GM19372 (cell line): Measurements from ENCODE around the gene DNAH17.
"Not testable (repeated sequence)": the region's sequence is repeated elsewhere in the genome, so short reads cannot be mapped to it uniquely, and the experiment has no call there.

Experiments used
- ATAC-seq: cut with Tn5 transposase; IDR thresholded peaks from one replicate; pipeline ENCODE4 v1.9.1; 2021; ENCODE audit warnings: mild to moderate bottlenecking, low read depth, moderate library complexity; ENCODE audit not compliant: unreplicated experiment

Gene DNAH17

DNA sequence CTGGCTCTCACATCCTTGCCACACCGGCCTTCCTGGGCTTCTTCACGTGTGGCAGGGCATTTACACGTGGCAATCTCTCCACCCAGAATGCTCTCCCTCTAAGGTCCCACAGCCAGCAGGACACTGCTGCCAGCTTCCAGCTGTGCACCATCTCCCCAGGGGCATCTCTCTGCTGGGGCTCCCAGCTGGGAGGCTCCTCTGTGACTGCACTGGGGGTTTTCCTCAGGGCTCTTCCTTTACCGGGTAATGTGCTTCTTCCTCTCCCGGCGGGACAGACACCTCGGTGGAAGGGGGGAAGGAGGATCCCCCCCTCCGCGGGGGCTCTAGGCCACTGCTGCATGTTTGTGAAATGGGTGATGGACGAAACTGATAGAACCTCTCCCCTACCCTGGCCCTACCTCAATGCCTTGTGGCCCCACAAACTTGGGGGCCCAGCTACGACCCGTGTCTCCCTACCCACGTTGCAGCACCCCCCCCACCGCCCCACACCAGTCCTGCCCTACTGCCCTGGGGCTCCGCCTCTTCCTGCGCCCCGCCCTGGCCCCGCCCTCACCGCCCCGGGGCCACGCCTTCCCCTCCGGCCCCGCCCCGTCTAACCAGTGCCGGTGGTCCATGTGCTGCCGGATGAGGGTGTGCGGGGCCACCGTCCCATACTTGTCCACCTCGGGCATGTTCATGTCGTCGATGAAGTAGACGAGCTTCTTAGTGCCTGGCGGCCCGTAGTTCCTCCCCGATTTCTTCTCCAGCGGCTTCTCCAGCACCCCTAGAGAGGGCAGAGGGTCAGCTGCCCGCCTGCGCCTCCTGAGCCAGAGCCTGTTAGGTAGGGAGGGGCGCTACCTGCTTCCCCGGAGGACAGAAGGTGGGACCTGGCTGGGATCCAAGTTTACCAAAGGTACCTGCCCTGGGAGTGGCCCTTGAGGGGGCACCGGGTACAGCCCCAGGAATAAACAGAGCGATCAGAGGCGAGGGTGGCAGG is 92.6 kb downstream of the DNAH17 start:
- ATAC-seq, result no peak

DNA sequence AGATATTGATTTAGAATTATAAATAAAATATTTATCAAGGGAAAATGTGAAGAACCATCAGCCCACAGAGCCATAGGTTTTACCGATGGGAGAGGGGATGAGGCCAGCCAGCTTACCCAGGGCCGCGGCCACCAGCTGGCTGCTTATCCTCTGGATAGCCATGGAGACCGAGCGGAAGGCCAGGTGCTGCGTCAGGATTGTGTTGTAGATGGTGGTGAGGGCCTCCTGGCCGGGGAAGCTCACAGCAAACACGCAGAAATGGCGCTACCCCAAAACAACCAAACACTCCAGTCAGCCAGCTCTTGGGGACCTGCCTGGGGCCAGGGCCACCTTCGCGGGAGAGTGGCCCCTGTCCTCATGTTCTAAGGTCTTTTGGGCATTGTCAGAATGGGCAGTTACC is 97.8 kb downstream of the DNAH17 start:
- ATAC-seq, result no peak

DNA sequence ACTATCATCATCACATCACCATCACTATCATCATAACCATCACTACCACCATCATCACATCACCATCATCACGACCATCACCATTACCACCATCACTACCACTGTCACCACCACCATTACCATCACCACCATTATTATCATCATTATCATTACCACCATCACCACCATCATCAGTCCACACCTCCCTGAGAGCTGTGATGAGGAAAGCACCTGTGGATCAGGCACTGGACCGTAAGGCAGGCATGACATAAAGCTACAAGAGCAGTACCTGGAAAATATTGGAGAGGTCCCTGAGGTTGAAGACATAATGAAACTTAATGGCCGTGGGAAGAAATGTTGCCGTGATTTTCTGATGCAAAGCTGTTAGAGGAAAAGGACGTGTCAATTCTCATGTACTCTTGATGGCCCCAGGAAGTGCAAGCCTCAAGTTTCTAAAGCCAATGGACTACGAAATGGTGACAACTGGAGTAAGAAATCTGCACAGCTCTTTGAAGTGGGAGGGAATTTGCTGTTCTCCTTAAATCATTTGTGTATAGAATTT is 98.4 kb downstream of the DNAH17 start:
- ATAC-seq, result no peak

DNA sequence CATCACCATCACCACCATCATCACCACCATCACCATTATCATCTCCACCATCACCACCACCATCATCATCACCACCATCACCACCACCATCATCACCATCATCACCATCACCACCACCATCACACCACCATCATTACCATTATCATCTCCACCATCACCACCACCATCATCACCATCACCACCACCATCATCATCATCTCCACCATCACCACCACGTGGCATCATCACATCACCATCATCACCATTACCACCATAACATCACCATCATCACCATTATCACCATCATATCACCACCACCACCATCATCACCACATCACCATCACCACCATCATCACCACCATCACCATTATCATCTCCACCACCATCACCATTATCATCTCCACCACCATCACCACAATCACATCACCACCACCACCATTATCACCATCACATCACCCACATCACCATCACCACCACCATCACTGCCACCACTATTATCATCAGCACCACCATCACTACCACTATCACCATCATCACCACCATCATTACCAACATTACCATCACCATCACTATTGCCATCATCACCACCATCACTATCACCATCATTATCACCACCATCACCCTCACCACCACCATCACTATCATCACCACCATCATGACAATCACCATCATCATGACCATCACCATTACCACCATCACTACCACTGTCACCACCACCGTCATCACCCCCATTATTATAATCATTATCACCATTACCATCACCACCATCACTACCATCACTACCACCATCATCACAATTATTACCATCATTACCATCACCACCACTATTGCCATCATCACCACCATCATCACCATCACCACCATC is 99.1 kb downstream of the DNAH17 start:
- ATAC-seq, result no peak

DNA sequence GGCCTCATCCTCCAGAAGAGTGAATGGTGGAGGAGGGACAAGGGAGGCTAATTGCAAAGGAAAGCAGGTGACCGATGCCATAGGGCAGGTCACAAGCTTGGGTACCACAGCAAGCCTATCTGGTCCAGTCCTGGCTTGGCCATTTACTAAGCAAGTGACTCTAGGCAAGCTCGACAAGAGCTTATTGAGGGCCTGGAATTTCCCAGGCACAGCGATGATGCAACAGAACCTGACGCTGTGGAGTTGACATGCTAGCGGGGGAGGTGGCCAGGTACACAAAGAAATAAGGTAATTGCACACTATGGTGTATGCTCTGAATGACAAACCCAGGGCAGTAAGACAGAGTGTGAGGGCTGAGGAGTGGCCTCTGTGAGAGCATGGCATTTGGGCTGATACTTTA is 100.2 kb downstream of the DNAH17 start:
- no peak for ATAC-seq

DNA sequence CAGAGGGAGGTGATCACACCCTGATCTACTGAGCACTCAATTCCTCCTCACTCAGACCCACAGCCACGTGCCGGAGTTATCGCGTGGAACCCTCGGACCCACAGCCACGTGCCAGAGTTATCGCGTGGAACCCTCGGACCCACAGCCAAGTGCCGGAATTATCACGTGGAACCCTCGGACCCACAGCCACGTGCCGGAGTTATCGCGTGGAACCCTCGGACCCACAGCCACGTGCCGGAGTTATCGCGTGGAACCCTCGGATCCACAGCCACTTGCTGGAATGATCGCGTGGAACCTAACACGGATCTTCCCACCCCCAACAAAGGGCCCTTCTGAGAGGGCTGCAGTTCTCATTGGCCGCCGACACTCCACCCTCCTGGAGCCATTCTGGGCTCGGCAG is 101.0 kb downstream of the DNAH17 start:
- ATAC-seq, result no peak

DNA sequence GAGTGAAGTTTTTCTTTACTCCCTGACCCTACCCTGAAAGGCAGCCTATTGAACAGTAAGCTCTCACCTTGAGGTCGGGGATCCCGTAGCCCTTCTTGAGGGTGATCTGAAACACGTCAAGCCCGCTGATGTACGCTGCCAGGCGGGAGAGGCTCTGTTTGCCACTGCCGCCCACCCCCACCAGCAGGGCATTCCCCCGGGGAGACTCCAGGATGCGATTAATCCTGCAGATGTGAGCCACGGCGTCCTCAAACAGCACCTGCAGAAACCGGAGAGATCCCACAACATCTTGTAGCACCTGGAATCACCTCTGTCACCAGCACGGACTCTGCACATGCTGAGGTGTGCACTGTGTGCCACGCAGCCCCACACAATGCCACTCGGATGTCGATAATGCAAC is 102.0 kb downstream of the DNAH17 start:
- no peak for ATAC-seq

DNA sequence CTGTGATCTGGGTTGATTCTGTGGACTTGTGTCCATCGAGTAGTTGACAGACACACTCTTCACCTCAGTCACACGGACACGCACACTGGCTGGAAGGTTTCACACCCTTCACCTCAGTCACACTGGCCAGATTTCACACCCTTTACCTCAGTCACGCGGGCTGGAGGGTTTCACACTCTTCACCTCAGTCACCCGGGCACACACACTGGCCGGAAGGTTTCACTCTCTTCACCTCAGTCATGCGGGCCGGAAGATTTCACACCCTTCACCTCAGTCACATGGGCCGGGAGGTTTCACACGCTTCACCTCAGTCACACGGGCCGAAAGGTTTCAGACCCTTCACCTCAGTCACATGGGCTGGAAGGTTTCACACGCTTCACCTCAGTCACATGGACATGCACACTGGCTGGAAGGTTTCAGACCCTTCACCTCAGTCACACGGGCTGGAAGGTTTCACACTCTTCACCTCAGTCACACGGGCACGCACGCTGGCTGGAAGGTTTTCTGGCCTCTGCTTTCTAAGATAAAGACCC is 102.5 kb downstream of the DNAH17 start:
- peak; percentile 81 for ATAC-seq

DNA sequence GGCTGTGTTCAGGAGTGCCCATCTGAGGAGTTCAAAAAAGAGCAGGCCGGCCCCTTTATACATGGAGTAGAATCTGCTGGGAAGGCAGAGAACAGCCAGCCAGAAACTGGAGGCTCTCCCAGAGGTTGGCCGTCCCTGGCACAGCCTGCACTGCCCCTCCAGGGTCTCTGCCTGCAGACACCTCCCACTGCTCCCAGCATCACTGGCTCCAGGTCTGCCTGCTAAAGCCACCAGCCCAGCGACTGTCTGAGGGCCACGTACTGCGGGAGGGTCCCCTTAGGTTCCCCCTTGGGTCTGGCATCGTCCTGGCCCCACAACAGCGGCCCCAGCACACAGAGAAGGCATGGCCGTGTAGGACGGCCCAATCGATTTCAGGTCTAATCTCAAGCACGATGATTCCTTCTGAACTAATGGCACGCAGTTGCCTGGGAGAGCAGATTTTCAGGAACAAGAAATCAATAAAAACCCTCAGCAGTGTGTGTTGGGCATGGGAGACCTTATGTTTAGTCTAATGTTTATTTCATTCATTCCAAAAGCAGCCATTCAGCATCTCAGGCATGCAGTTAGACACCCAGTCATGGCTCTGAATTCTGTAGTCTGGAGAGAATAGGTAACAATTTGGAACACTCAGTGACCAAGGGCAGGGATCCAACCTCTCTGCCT is 103.1 kb downstream of the DNAH17 start:
- ATAC-seq, result no peak

DNA sequence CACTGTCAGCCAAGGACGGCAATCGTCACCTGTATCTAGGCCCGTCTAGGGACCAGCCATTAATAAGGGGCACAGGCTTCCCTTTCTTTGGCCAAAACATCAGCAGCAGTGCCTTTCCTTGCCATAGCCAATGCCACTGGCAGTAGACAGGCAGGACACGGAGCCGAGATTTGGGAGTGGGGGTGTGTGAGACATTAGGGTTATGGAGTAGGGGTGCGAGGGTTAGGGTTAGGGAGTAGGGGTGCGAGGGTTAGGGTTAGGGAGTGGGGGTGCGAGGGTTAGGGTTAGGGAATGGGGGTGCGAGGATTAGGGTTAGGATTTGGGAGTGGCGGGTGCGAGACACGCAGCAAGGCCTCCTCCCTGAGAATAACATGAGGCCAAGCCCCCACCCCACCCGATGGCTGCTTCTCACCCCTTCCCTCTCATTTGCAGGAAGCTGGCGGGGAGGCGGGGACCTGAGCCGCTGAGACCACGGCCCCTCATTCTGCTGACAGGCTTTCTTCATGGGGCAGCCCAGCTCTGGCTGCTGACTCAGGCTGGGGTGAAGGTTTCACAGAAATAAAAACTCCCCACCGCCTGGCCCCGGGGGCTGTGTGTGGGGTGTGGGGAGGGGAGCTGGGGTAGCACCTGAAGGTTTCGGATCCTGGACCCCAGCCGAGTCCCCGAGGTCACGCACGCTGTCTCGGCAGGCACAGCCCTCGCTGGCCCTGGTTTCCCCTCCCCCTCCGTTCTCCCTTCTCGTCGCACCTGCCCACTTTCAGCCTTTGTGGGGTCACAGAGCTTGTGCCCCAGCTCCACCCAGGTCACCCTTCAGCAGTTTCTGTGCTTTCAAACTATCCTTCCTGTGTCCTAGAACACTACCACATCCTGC is 104.9 kb downstream of the DNAH17 start:
- ATAC-seq, result no peak

DNA sequence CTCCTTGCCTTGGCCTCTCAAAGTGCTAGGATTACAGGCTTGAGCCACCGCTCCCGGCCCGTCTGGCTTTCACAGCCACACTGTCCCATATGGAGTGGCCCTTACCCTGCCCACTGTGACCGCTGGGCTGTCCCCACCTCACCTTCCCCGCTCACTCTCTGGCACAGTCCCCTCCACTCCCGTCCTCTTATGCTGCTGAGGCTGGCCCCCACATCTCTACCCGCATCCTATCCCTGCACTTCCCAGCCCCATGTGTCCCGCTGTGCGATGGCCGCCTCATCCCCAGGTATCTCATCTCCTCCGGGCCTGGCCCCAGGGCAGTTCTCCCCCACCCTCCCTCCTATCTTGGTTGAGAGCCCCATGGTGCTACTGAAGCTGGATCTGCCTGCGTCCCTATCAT is 105.6 kb downstream of the DNAH17 start:
- no peak for ATAC-seq

DNA sequence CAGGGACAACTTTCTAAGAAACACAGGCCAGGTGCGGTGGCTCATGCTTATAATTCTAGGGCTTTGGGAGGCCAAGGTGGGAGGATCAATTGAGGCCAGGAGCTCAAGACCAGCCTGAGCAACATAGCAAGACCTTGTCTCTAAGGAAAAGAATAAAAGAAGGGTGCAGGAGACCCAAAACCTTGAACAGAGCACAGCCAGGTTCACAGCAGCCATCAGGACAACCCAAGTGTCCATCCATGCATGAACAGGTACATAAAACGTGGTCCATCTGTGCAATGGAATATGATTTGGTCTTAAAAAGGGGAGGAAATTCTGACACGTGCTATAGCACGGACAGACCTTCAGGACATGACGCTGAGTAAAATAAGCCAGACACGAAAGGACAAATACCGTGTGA is 107.8 kb downstream of the DNAH17 start:
- no peak for ATAC-seq

DNA sequence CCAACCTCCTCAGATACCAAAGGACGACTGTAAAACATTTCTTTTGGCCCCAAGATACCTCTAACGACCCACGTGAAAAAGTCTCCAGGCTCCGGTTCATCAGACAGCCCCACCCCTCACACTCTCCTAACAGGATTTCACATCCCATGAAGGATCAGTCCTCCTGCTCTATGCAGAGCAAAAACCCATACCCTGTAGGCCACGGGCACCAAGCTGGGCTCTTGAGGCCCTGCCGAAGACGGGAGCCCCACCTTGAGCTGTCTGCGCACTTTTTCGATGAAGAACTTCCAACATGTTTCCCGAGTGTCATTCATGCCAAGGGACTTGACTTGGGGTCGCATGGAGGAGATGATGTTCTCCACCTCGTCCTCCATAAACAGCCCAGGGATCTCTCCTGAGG is 108.8 kb downstream of the DNAH17 start:
- no peak for ATAC-seq

DNA sequence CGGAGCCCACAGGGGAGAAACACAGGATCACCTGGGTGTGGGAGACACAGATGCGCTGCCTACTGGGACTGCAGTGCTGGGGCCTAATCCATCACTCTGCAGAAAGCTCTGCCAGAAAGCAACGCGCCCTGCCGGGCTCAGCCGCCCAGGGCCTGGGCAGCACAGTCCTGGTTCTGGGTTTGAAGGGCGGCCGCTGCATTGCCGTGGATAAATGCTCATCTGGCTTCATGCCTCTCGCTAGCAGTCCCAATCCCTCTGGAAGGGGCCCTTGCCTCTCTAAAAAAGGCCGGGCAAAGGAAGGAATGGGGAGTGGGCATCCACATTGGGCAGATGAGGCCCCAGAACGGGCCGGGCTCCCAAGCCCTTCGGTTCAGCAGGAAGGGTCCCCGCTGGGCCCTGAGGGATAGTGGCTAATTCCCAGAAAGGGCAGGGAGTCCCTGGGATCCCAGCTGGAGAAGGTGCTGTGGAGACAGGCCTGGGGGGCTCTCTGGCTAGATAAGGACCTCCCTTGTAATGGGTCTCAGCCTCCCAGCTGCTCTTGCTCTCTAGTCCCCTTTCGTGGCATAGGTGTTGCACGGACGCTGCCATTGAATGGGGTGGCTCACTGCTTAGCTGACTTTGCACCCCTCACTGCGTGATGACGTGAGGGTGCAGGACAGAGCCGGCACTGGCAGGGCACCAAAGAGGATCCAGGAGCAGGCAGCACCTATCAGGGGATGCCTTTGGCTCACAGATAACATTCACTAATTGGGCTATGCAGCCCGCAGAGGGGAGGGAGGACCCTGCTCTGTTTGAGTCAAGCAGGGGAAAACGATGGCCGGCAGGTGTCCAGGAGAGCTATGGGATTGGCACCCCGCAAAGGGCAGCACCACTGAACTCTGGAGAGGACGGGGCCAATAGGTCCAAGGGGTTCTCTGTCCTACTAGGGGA is 110.1 kb downstream of the DNAH17 start:
- ATAC-seq, result no peak

DNA sequence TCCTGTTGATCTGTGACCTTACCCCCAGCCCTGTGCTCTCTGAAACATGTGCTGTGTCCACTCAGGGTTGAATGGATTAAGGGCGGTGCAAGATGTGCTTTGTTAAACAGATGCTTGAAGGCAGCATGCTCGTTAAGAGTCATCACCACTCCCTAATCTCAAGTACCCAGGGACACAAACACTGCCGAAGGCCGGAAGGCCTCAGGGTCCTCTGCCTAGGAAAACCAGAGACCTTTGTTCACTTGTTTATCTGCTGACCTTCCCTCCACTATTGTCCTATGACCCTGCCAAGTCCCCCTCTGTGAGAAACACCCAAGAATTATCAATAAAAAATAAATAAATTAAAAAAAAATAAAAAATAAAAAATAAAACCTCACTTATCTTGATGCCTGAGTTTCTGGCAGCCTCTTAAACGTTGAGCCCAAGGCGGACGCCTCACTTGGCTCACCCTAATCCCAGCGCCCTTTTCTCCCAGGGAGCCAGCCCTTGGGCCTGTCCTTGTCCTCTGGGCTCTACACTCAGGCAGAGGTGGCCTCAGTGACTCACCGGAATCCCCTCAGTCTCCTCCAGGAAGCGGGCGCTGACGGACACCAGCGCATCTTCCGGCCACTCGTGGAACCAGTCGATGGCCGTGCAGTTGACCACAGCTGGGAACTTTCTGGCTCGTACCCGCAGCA is 110.9 kb downstream of the DNAH17 start:
- ATAC-seq, result not testable (repeated sequence)

DNA sequence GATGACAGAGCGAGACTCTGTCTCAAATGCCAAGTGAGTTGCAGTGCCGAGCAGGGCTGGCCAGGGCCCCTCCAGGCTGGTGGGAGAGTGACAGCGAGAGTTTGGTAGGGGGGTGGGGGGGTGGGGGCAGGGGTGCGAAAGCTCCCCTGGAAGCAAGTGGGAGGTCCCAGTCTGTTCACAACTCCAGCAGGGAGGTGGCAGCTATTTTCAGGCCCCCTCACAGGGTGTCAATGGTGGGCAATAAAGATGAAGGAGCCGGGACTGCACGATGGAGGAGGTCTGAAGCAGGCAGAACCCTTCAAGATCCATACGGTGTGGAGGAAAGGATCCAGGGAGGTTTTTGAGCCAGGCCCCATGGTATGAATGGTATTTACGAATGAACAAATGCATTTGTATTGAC is 115.0 kb downstream of the DNAH17 start:
- ATAC-seq, result no peak

DNA sequence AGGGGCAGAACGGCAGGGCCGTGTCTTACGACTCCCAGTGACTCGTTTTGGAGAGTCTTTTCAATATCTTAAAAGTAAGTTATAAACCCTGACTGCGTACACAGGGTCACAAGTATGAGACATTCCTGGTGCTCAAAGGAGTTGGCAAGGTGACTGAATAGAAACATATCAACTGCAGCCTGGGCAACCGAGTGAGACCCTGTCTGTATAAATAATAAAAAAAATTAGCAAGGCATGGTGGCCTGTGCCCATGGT is 115.5 kb downstream of the DNAH17 start:
- ATAC-seq, result no peak
